Measurements from ENCODE around the gene C1orf210.

The C1orf210 gene

DNA sequence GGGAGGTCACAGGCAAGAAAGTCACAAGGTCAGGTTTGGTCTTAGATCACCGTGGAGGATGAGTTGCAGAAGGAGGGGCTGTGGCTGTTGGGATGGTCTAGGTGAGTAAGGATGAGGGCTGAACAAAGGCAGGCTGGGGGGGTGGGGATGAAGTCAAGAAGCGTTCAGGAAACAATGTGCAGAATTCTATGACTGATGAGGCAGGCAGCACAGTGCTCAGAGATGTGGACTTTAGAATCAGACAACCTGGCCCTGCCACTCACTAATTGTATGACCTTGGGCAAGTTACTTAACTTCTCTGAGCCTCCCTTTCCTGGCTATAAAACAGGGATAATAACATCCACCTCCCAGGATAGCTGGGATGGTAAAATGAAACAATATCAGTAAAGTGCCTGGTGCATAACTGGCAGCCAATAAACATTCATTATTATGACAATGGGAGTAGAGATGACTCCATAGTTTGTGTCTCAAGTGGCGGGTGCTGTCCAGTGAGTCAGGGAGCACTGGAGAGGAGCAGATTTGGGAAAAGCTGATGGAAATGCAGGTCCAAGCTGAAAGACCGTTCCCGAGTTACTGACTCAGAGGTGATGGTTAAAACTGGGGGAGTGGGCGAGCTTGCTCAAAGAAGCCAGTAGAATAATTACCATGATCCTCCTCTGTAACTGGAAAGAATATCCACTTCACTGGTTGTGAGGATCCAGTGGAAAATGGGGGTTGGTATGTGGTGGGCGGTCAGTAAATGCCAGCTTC is 17.5 kb upstream of the C1orf210 start:
- Histone ChIP-seq H3K4me2 (ENCODE audit: low read length) (no peak overlapping the region), H3K79me2 (ENCODE audit: control insufficient read depth, low read length) (no peaks in the 10 kb centered on the region)
- TF ChIP-seq CTCF (IDR thresholded peaks at IDR 0.05; ENCODE audit: low read depth, low read length, poor library complexity, severe bottlenecking) (no peak), EZH2phosphoT487 (IDR thresholded peaks at IDR 0.05; ENCODE audit: borderline replicate concordance, low read length) (no peak)

DNA sequence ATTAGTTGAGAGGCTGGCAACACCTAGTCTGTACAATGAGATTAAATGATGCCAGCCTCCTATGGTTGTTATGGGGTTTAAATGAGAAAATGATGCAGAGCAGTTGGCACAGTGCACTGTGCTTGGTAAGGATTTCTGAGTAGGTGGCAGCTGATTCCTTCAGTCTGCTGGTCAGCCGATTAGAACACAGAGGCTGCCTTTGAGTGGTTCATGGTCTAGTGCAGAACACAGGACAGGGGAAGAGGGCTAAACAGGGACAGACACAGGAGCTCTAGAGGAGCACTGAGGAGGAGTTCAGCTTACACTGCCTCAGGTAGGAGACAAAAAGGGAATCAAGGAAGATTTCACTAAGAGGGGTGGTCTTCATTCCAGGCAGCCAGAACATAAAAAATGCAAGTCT is 16.8 kb upstream of the C1orf210 start:
- H3F3A ChIP-seq (ENCODE audit: control insufficient read depth, insufficient read depth), result no peaks in the 10 kb centered on the region
- H3K4me1 ChIP-seq (ENCODE audit: control insufficient read depth, low read length), result peaks cover 5% of the 10 kb centered on the region; the same call in 1 of the 2 replicates
- no peak overlapping the region for H3K4me3 ChIP-seq (ENCODE audit: low read length)
- H3K36me3 ChIP-seq (ENCODE audit: control insufficient read depth, low read length), result no peaks in the 10 kb centered on the region
- TF ChIP-seq CTCF (IDR thresholded peaks at IDR 0.05; ENCODE audit: low read depth, low read length, poor library complexity, severe bottlenecking), result no peak
- no peak for TF ChIP-seq EZH2phosphoT487 (IDR thresholded peaks at IDR 0.05; ENCODE audit: borderline replicate concordance, low read length)
- H3K4me2 ChIP-seq (ENCODE audit: low read length), result no peak overlapping the region
- H3K27me3 ChIP-seq (ENCODE audit: control insufficient read depth, low read length), result 0 out of 2 replicates have a peak, but pooled peaks cover 3% of the 10 kb centered on the region
- no peaks in the 10 kb centered on the region for H4K20me1 ChIP-seq (ENCODE audit: control insufficient read depth, insufficient read depth, low read depth, low read length)
- H3K9me2 ChIP-seq (replicated peaks; ENCODE audit: control insufficient read depth, low read length), result no peaks in the 10 kb centered on the region
- H3K79me2 ChIP-seq (ENCODE audit: control insufficient read depth, low read length), result no peaks in the 10 kb centered on the region
- H3K27ac ChIP-seq (ENCODE audit: low read depth, low read length), result no peak overlapping the region
- H3K9me3 ChIP-seq (ENCODE audit: control insufficient read depth, insufficient read depth, low read length), result no peaks in the 10 kb centered on the region

More for the DNA sequence above, 17.5 kb upstream of the C1orf210 start:
- H3F3A ChIP-seq (ENCODE audit: control insufficient read depth, insufficient read depth), result no peaks in the 10 kb centered on the region
- no peaks in the 10 kb centered on the region for H3K9me2 ChIP-seq (replicated peaks; ENCODE audit: control insufficient read depth, low read length)
- H3K27me3 ChIP-seq (ENCODE audit: control insufficient read depth, low read length), result 0 out of 2 replicates have a peak, but pooled peaks cover 3% of the 10 kb centered on the region
- no peaks in the 10 kb centered on the region for H3K36me3 ChIP-seq (ENCODE audit: control insufficient read depth, low read length)
- H3K27ac ChIP-seq (ENCODE audit: low read depth, low read length), result no peak overlapping the region
- no peak overlapping the region for H3K4me3 ChIP-seq (ENCODE audit: low read length)
- no peaks in the 10 kb centered on the region for H4K20me1 ChIP-seq (ENCODE audit: control insufficient read depth, insufficient read depth, low read depth, low read length)
- peaks cover 5% of the 10 kb centered on the region; the same call in 1 of the 2 replicates for H3K4me1 ChIP-seq (ENCODE audit: control insufficient read depth, low read length)
- no peaks in the 10 kb centered on the region for H3K9me3 ChIP-seq (ENCODE audit: control insufficient read depth, insufficient read depth, low read length)

- Histone ChIP-seq H3K4me1 (ENCODE audit: control insufficient read depth, low read length) (peaks cover 3% of the 10 kb centered on the region; the same call in 1 of the 2 replicates), H3K9me3 (ENCODE audit: control insufficient read depth, insufficient read depth, low read length) (no peaks in the 10 kb centered on the region), H3K4me3 (ENCODE audit: low read length) (no peak within 1 kb of the TSS), H3K4me2 (ENCODE audit: low read length) (no peak within 1 kb of the TSS), H3F3A (ENCODE audit: control insufficient read depth, insufficient read depth) (no peaks in the 10 kb centered on the region), H3K9me2 (replicated peaks; ENCODE audit: control insufficient read depth, low read length) (no peaks in the 10 kb centered on the region), H3K36me3 (ENCODE audit: control insufficient read depth, low read length) (no peaks in the 10 kb centered on the region), H3K79me2 (ENCODE audit: control insufficient read depth, low read length) (no peaks in the 10 kb centered on the region), H4K20me1 (ENCODE audit: control insufficient read depth, insufficient read depth, low read depth, low read length) (no peaks in the 10 kb centered on the region), H3K27ac (ENCODE audit: low read depth, low read length) (no peak within 1 kb of the TSS), H3K27me3 (ENCODE audit: control insufficient read depth, low read length) (0 out of 2 replicates have a peak, but pooled peaks cover 3% of the 10 kb centered on the region)
- TF ChIP-seq EZH2phosphoT487 (IDR thresholded peaks at IDR 0.05; ENCODE audit: borderline replicate concordance, low read length) (no peak), CTCF (IDR thresholded peaks at IDR 0.05; ENCODE audit: low read depth, low read length, poor library complexity, severe bottlenecking) (no peak)
Observed at GRCh38 chr1:43300378-43301094, 15.2 kb upstream of the C1orf210 start, which contains the start of gene TIE1. Gene TIE1 (plus strand): TSS chr1:43300982. CDS start chr1:43301072, 90 bp downstream.

Data from DOHH2 (cell line).